Heart left ventricle (tissue), 16 donors: ENCODE data around the gene UMODL1. TPM values are rescaled to one million over a fixed set of nuclear protein-coding genes. Genes with fewer than 3 reads are reported as not detected.
"Not testable (repeated sequence)": the region's sequence is repeated elsewhere in the genome, so short reads cannot be mapped to it uniquely, and the experiment has no call there.

Experiments
- ATAC-seq, 4 donors: fragments of 200-7000 bp; cut with Tn5 transposase; one replicate each; pipeline ENCODE4 v1.9.1; 2020 to 2022; ENCODE audit warnings: moderate library complexity in 4 of 4, mild to moderate bottlenecking in 3 of 4, moderate number of reproducible peaks in 1 of 4
- DNase-seq, 5 donors: peaks; one replicate each; pipeline ENCODE4 v3.0.0-alpha.2; 2020
- H3K27ac ChIP-seq, 12 donors: fragments of 200-600 bp; sonication (generic) in 4 of 12; one replicate each; pipeline versions ENCODE4 v1.5.0 to v1.8.0; 2016 to 2022; ENCODE audit warnings: mild to moderate bottlenecking in 2 of 12
- H3K27me3 ChIP-seq, 9 donors: fragments of 200-600 bp; sonication (generic) in 2 of 9; one replicate each; pipeline versions ENCODE4 v1.5.1 to v1.8.0; 2016 to 2022; ENCODE audit warnings: mild to moderate bottlenecking in 3 of 9
- H3K36me3 ChIP-seq, 9 donors: fragments of 200-600 bp; sonication (generic) in 2 of 9; one replicate each; pipeline versions ENCODE4 v1.5.0 to v1.8.0; 2018 to 2022; ENCODE audit warnings: mild to moderate bottlenecking in 2 of 9
- H3K4me1 ChIP-seq, 12 donors: fragments of 200-600 bp; sonication (generic) in 4 of 12; one replicate each; pipeline versions ENCODE4 v1.5.0 to v1.8.0; 2016 to 2022; ENCODE audit warnings: mild to moderate bottlenecking in 3 of 12
- H3K4me3 ChIP-seq, 12 donors: fragments of 200-600 bp; sonication (generic) in 4 of 12; one replicate each; pipeline versions ENCODE4 v1.5.0 to v1.8.0; 2017 to 2022; ENCODE audit warnings: mild to moderate bottlenecking in 9 of 12, moderate library complexity in 4 of 12
- H3K9me3 ChIP-seq, 12 donors: fragments of 200-600 bp; sonication (generic) in 4 of 12; one replicate each; pipeline versions ENCODE4 v1.5.0 to v1.8.0; 2016 to 2022; ENCODE audit warnings: mild to moderate bottlenecking in 1 of 12
- POLR2A ChIP-seq, 2 donors: fragments of 450-650 bp; IDR thresholded peaks; one replicate each; pipeline ENCODE4 v1.6.1; 2017; ENCODE audit warnings: antibody characterized with exemption in 2 of 2, mild to moderate bottlenecking in 2 of 2, moderate library complexity in 2 of 2
- WGBS, 4 donors: extraction: QIAGEN DNeasy Blood & Tissue Kit in 2 of 4; methylation state at CpG; one replicate each; pipeline versions ENCODE4 v1.1.5 to v1.1.7; 2013 to 2018; 5-methylcytosine and 5-hydroxymethylcytosine counted together
- intact Hi-C, 10 donors: fragments of 100-400 bp; cut with DNase I; formaldehyde crosslinking; loops; one replicate each; pipeline versions ENCODE4 v1.11.1 to v1.14.2; 2022
- polyA plus RNA-seq, 2 donors: library from polyadenylated mRNA; stranded (reverse); fragments of 200-250 nt; gene quantifications; one replicate each; pipeline ENCODE4 v1.2.3, GENCODE V29; 2013
- total RNA-seq, 9 donors: library from RNA; depleted of rRNA in 2 of 9; stranded (reverse); fragments of >200 nt in 2 of 9; fragmentation: NEBNext Ultra II Directional in 3 of 9; extraction: Animal tissue kit (Norgen Biotek cat#: 25700) in 3 of 9; gene quantifications; one replicate each; pipeline versions ENCODE4 v1.1.0 to v1.2.4, GENCODE V29; 2016 to 2023
- TF ChIP-seq, protein P1 (sequence below), 12 donors: fragments of 200-600 bp; sonication (generic) in 4 of 12; IDR thresholded peaks; one replicate each; pipeline versions ENCODE4 v1.5.0 to v1.8.0; 2018 to 2022; ENCODE audit warnings: antibody characterized with exemption in 12 of 12, mild to moderate bottlenecking in 5 of 12
- donor health status: ischemic (EF 13 %, LVEDD 7.1; RV severe dilation, severe dysfunction).
- donor health status: healthy with polysubstance abuse.
- donor health status: DM: no; HTN: yes; CAD: no.
- donor health status: DM: no; HTN: no; CAD: no.
- donor health status: ischemic (EF 25% LVEDD 6.9; RV normal size, moderate dysfunction).
- donor health status: ischemic (EF 25% LVEDD 5.7; RV mildly dilated, moderate dysfunction).
- donor health status: healthy.
- donor health status: DM: yes; HTN: yes; CAD: no.
- donor health status: ischemic (EF 35%, LVEDD 5.7; RV mildly dilated, moderate dysfunction).
- donor health status: nonischemic (EF 11% LVEDD 7.7; RV severe dilation, severe dysfunction).
- donor health status: DM: yes; HTN: yes; CAD: no.
- donor health status: PGD.
- donor health status: ischemic (EF 29% LVEDD 5.4; RV normal size, mild dysfunction).
- donor health status: nonischemic (EF 23%, LVEDD 6.1; RV moderate dilation, normal function).

The UMODL1 gene
- total and polyA plus RNA-seq, 11 donors = 0.07 to 0.19 TPM; not detected in 9

DNA sequence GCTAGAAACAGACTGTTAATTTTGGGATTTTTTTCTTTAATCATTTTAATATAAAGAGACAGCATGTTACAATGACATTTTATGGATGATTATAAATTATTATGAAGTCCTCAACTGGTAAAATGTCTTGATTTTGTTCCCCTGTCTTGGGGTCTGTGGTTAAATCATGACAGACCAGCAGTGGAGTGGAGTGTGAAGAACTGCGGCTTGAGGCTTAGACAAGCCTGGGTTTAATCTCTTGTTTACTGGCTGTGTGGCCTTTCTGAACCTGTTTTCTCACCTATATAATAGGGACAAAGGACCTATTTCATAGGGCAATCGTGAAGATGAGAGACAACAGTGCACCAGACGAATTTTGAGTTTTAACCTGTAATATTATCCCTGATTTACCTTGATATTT, 1.8 kb upstream of the UMODL1 start:
- DNase-seq = no peak
- no peaks in the 10 kb centered on the region for H3K36me3 ChIP-seq
- WGBS, 4 donors = 61 to 70% (median 64%) methylated on average over 3 of the region's 3 CpGs
- ATAC-seq = no peak
- peaks cover 0 to 20% (median 0%) of the 10 kb centered on the region in 9 donors for H3K27me3 ChIP-seq
- TF ChIP-seq POLR2A (IDR thresholded peaks at IDR 0.05) = no peak
- TF ChIP-seq, protein P1, sequence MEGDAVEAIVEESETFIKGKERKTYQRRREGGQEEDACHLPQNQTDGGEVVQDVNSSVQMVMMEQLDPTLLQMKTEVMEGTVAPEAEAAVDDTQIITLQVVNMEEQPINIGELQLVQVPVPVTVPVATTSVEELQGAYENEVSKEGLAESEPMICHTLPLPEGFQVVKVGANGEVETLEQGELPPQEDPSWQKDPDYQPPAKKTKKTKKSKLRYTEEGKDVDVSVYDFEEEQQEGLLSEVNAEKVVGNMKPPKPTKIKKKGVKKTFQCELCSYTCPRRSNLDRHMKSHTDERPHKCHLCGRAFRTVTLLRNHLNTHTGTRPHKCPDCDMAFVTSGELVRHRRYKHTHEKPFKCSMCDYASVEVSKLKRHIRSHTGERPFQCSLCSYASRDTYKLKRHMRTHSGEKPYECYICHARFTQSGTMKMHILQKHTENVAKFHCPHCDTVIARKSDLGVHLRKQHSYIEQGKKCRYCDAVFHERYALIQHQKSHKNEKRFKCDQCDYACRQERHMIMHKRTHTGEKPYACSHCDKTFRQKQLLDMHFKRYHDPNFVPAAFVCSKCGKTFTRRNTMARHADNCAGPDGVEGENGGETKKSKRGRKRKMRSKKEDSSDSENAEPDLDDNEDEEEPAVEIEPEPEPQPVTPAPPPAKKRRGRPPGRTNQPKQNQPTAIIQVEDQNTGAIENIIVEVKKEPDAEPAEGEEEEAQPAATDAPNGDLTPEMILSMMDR (IDR thresholded peaks at IDR 0.05) = no peak
- intact Hi-C loops = no loop called here
- no peak overlapping the region for H3K4me3 ChIP-seq
- H3K9me3 ChIP-seq = no peaks in the 10 kb centered on the region
- H3K27ac ChIP-seq = no peak overlapping the region
- H3K4me1 ChIP-seq = no peaks in the 10 kb centered on the region

DNA sequence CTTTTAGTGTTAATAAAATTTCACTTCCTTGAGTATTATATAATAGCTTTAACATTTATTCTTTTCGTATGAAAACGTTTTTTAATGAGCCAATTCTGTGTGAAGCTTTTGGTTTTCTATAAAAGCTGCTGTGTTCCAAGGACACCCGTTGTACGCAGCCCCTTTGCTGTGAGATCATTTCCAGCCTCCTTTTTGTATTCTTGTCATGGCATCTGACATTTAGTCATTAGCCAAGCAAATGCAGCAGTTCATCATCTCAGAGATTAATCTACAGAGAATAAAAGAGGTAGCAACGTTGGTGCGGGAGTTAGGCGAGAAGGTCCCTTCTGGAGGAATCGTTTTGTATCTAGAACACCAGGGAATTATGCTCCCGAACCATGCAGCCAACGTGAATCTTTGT, 1.3 kb upstream of the UMODL1 start:
- H3K4me1 ChIP-seq = no peaks in the 10 kb centered on the region
- no peak overlapping the region for H3K27ac ChIP-seq
- H3K36me3 ChIP-seq = no peaks in the 10 kb centered on the region
- 48 to 73% (median 60%) methylated on average over 10 of the region's 10 CpGs for WGBS, 4 donors
- no peaks in the 10 kb centered on the region for H3K9me3 ChIP-seq
- H3K27me3 ChIP-seq = peaks cover 0 to 20% (median 0%) of the 10 kb centered on the region in 9 donors
- intact Hi-C loops = no loop called here
- no peak for TF ChIP-seq POLR2A (IDR thresholded peaks at IDR 0.05)
- TF ChIP-seq, protein P1 (IDR thresholded peaks at IDR 0.05) = no peak
- DNase-seq = no peak
- ATAC-seq = no peak
- H3K4me3 ChIP-seq = no peak overlapping the region

DNA sequence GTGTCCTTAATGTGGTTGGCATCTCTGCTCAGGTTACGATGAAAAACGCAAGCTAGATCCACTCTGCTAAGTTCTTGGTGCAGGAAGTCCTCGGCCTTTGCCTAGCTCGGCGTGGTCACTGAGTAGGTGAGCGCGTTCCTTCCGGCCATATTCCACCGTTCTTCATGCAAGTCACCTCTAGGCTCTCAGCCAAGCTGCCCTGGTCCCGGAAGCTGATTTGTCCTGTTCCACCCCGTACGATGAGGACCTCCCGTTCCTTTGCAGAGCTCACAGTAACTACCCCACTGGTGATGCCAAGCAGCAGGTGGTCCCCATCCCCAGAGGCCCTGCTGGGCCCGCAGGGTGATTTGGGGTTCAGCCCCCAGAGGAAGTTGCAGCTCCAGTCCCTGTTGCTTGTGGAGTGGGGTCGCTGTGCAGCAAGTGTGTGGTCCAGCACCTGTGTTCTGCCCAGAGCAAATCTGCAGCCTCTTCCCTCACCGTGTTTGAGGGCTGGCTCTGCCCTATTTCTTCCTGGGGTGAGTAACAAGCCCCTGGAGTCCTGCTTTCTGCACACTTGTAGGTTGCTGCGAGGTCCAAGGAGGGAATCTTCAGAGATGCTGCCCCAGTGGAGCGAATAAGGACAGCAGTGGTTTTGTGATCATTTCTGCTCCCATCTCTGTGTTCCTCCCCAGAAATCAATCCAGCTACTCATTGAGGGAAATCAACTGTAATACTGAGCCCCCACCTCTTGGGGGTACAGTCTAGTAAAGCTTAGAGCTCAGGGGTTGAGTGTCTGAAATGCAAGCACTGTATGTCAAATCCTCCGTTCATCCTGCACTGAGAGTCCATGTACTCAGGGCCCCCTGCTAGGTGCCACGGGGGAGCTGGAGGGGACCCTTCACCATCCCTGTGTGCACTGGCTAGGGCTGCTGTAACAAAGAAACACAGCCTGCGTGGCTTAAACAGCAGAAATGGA, 2.3 kb downstream of the UMODL1 start:
- intact Hi-C loops = no loop called here
- TF ChIP-seq, protein P1 (IDR thresholded peaks at IDR 0.05) = no peak
- no peak for TF ChIP-seq POLR2A (IDR thresholded peaks at IDR 0.05)
- peak in 2 of 5 donors; percentile 20 to 57 for DNase-seq
- no peak for ATAC-seq
- Histone ChIP-seq H3K4me3 (no peak overlapping the region), H3K9me3 (no peaks in the 10 kb centered on the region), H3K36me3 (no peaks in the 10 kb centered on the region), H3K4me1 (no peaks in the 10 kb centered on the region), H3K27ac (no peak overlapping the region), H3K27me3 (peaks cover 0 to 10% (median 0%) of the 10 kb centered on the region in 9 donors)
- WGBS, 4 donors = 65 to 74% (median 70%) methylated on average over 19 to 21 of the region's 21 CpGs

DNA sequence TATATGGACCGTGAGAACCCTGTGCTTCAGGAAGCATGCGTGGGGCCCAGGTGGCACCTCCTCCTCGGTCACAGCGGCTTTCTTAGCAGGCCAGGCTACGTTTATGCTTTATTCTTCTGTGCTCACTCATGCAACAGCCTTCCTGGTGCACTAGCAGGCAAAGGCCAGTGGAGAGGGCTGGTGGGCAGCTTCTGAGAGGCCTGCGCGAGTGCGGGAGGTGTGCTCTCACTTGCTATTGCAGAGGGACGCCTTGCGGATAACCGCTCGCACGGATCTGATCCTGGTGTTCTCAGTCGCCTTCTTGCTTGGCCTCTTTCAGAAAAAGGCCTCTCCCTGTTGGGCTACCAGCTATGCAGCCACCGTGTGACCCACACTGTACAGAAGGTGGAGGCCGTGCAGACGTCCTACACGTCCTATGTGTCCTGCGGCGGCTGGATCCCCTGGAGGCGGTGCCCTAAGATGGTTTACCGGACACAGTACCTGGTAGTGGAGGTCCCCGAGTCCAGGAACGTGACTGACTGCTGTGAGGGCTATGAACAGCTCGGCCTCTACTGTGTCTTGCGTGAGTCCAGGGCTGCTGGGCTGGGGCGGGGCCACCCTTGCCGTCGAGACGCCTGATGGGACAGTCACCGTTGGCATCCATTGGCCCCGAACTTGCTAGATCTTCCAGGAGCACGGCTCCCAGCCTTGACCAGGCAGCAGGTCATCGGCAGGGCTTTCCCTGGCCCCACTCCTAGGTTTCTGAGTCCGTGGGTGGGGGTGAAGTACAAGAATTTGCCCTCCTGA, 4.8 kb downstream of the UMODL1 start:
- Histone ChIP-seq H3K4me1 (peaks cover 0 to 16% (median 0%) of the 10 kb centered on the region in 12 donors), H3K36me3 (no peaks in the 10 kb centered on the region), H3K27me3 (peaks cover 0 to 10% (median 0%) of the 10 kb centered on the region in 9 donors), H3K27ac (no peak overlapping the region), H3K9me3 (no peaks in the 10 kb centered on the region), H3K4me3 (no peak overlapping the region)
- TF ChIP-seq, protein P1 (IDR thresholded peaks at IDR 0.05) = no peak
- no peak for TF ChIP-seq POLR2A (IDR thresholded peaks at IDR 0.05)
- WGBS, 4 donors = 92 to 95% (median 93%) methylated on average over 28 to 35 of the region's 35 CpGs
- ATAC-seq (no peak), DNase-seq (peak in 2 of 5 donors; percentile 15 to 40)
- intact Hi-C loops = no loop called here

DNA sequence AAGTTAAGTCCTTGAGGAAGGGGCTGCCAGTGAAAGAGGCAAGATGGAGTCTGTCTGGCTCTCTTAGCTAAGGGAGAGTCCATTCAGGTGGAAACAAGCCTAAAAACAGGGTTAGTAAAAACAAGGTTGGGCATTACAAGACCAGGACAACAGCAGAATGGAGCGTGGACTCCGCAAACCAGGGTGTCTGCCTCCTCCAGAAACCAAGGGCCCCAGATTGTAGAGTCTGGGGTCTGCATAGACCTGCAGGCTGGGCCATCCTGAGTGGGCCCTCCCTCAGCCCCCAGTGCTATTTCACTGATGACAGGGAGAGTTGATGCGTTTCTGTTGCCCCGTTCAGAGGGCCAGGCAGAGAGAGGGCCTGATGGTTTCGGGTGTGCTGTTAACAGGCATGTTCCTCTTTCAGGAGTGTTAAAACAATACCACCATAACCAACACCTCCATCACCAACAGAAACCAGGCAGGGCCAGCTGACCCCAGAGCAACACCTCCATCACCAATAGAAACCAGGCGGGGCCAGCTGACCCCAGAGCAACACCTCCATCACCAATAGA, 6.6 kb downstream of the UMODL1 start:
- 94 to 97% (median 95%) methylated on average over 6 of the region's 6 CpGs for WGBS, 4 donors
- DNase-seq = peak in 1 of 5 donors; percentile 14
- intact Hi-C loops, H3K27me3 ChIP-seq, H3K4me3 ChIP-seq, H3K9me3 ChIP-seq, ATAC-seq, H3K36me3 ChIP-seq, H3K27ac ChIP-seq: not testable (repeated sequence)
- peaks cover 0 to 23% (median 0%) of the 10 kb centered on the region in 12 donors for H3K4me1 ChIP-seq
